ENCODE results near the gene RBMS3.

- TF ChIP-seq RAD21 (IDR thresholded peaks at IDR 0.05; ENCODE audit: low read depth) = no peak
- TF ChIP-seq ELF1 (IDR thresholded peaks at IDR 0.05; ENCODE audit: borderline replicate concordance, low read depth) = no peak
- no peak for TF ChIP-seq EZH2 (IDR thresholded peaks at IDR 0.05)
- no peak for TF ChIP-seq CTCF (IDR thresholded peaks at IDR 0.05 in 2 of 3, conservative IDR thresholded peaks at IDR 0.05 in 1 of 3; ENCODE audit: borderline replicate concordance in 1 of 3, insufficient read depth in 1 of 3, low read depth in 2 of 3, low read length in 2 of 3)
- no peak for TF ChIP-seq ZBTB33 (IDR thresholded peaks at IDR 0.05; ENCODE audit: extremely low read depth, insufficient replicate concordance, low read length)
- no peak for TF ChIP-seq EZH2phosphoT487 (IDR thresholded peaks at IDR 0.05; ENCODE audit: borderline replicate concordance)
Measured at GRCh38 chr3:29481249-29481648, 200.4 kb downstream of the RBMS3 start.

Measured in HCT116 (cell line).